NCI-H446 (cell line): ENCODE measurements around the gene SYT1.

Experiments
- DNase-seq, 2 experiments: peaks; one replicate each; lab custom pipeline; 2025; lab: John Stamatoyannopoulos, UW

SYT1 gene

GRCh38 chr12:79439175-79439825, 574.7 kb downstream of the SYT1 start:
- no peak for DNase-seq

GRCh38 chr12:79441534-79441933, 577.0 kb downstream of the SYT1 start:
- DNase-seq, result no peak

GRCh38 chr12:79442396-79442795, 577.8 kb downstream of the SYT1 start:
- DNase-seq, result no peak

GRCh38 chr12:79444089-79444488, 579.5 kb downstream of the SYT1 start:
- DNase-seq, result no peak

GRCh38 chr12:79448816-79449215, 584.2 kb downstream of the SYT1 start:
- no peak for DNase-seq

- DNase-seq, result peak; percentile 59 to 62
Measured at GRCh38 chr12:79451365-79451764, 586.8 kb downstream of the SYT1 start.

- peak; percentile 93 to 94 for DNase-seq
Measured at GRCh38 chr12:79451978-79452377, 587.4 kb downstream of the SYT1 start.

GRCh38 chr12:79452906-79453305, 588.3 kb downstream of the SYT1 start:
- no peak for DNase-seq

- no peak for DNase-seq
Measured at GRCh38 chr12:79453820-79454219, 589.2 kb downstream of the SYT1 start.

GRCh38 chr12:79454338-79454843, 589.8 kb downstream of the SYT1 start:
- DNase-seq, result no peak

GRCh38 chr12:79455286-79455685, 590.7 kb downstream of the SYT1 start:
- DNase-seq, result no peak

- no peak for DNase-seq
Measured at GRCh38 chr12:79482323-79482722, 617.7 kb downstream of the SYT1 start.

GRCh38 chr12:79482921-79483320, 618.3 kb downstream of the SYT1 start:
- DNase-seq, result no peak

GRCh38 chr12:79486154-79486553, 621.6 kb downstream of the SYT1 start:
- no peak for DNase-seq

- DNase-seq, result no peak
Measured at GRCh38 chr12:79487386-79488110, 623.0 kb downstream of the SYT1 start.
